Ovary (tissue), 9 donors: ENCODE results near the gene HOXA5. TPM values are rescaled to one million over a fixed set of nuclear protein-coding genes. Genes with fewer than 3 reads are reported as not detected.

Experiments
- DNase-seq, 5 donors: peaks; one replicate each; pipeline ENCODE4 v3.0.0-alpha.2; 2019 to 2020
- H3K27ac ChIP-seq, 2 donors: fragments of 200-600 bp; one replicate each; pipeline versions ENCODE4 v1.5.1 to v1.8.0; 2019 to 2022
- H3K27me3 ChIP-seq: fragments of 200-600 bp; one replicate; pipeline ENCODE4 v1.8.0; 2022
- H3K36me3 ChIP-seq: fragments of 200-600 bp; sonication (generic); one replicate; pipeline ENCODE4 v1.5.1; 2019
- H3K4me1 ChIP-seq: one replicate; pipeline ENCODE4 v1.8.1; 2013; ENCODE audit warnings: mild to moderate bottlenecking, moderate library complexity; ENCODE audit not compliant: insufficient read depth
- H3K4me3 ChIP-seq: fragments of 200-600 bp; sonication (generic); one replicate; pipeline ENCODE4 v1.5.1; 2017
- H3K9me3 ChIP-seq, 2 donors: fragments of 200-600 bp in 1 of 2; sonication (generic) in 1 of 2; one replicate each; pipeline versions ENCODE4 v1.5.1 to v1.8.1; 2013 to 2019; ENCODE audit warnings: mild to moderate bottlenecking in 1 of 2, moderate library complexity in 1 of 2
- CTCF ChIP-seq, 3 donors: fragments of 450-650 bp in 2 of 3; fragments of 200-600 bp in 1 of 3; IDR thresholded peaks; one replicate each; pipeline versions ENCODE4 v1.5.1 to v1.8.0; 2016 to 2022; ENCODE audit warnings: antibody characterized with exemption in 3 of 3, mild to moderate bottlenecking in 1 of 3
- EP300 ChIP-seq: sonication (generic); formaldehyde crosslinking; IDR thresholded peaks from one replicate; pipeline ENCODE4 v1.6.1; 2017; ENCODE audit warnings: antibody characterized with exemption
- POLR2A ChIP-seq: fragments of 450-650 bp; IDR thresholded peaks from one replicate; pipeline ENCODE4 v1.6.1; 2017; ENCODE audit warnings: antibody characterized with exemption, mild to moderate bottlenecking, moderate library complexity
- WGBS, 3 donors: extraction: QIAGEN DNeasy Blood & Tissue Kit in 1 of 3; methylation state at CpG; one replicate each; pipeline versions ENCODE4 v1.1.5 to v1.1.7; 2013 to 2017; 5-methylcytosine and 5-hydroxymethylcytosine counted together
- intact Hi-C, 4 donors: fragments of 100-400 bp; cut with DNase I; formaldehyde crosslinking; loops; one replicate each; pipeline versions ENCODE4 v1.11.0 to v1.15.1; 2022 to 2023
- microRNA counts: library from miRNA; unstranded; fragments of <30 nt; microRNA quantifications from one replicate; lab custom pipeline; 2016
- microRNA-seq, 3 donors: library from miRNA; unstranded; fragments of <30 nt; microRNA quantifications; one replicate each; pipeline versions ENCODE4 to v1.2.0, GENCODE V29; 2019 to 2020
- polyA plus RNA-seq, 2 donors: library from polyadenylated mRNA; stranded (reverse); fragments of 200-250 nt in 1 of 2; fragments of 350-450 nt in 1 of 2; fragmentation: Illumina TruSeq in 1 of 2; extraction: RNeasy Lipid Tissue Mini Kit (QIAGEN cat#74804) in 1 of 2; gene quantifications; one replicate each; pipeline ENCODE4 v1.2.3, GENCODE V29; 2013 to 2014
- small RNA-seq: library from RNA; depleted of rRNA; stranded (forward); fragments of <200 nt; gene quantifications from one replicate; pipeline ENCODE3, GENCODE V24; 2016
- total RNA-seq, 7 donors: library from RNA; depleted of rRNA in 2 of 7; stranded (reverse); fragments of >200 nt in 2 of 7; fragmentation: NEBNext Ultra II Directional in 3 of 7; extraction: Animal tissue kit (Norgen Biotek cat#: 25700) in 3 of 7; gene quantifications; one replicate each; pipeline versions ENCODE4 v1.1.0 to v1.2.4, GENCODE V29; 2016 to 2023
- donor health status: DM: no; HTN: no; CAD: no; lungs with moderate emphysema.
- donor health status: DM: no; HTN: no; CAD: no.
- donor health status: Bipolar disorder and iron deficiency.
- donor health status: DM: yes; HTN: yes; CAD: no.
- donor health status: DM: no; HTN: no; CAD: no.
- donor health status: DM: yes; HTN: yes; CAD: no.

HOXA5 gene
- total and polyA plus RNA-seq, 9 donors = 0.40 to 29.6 (median 1.8) TPM

DNA sequence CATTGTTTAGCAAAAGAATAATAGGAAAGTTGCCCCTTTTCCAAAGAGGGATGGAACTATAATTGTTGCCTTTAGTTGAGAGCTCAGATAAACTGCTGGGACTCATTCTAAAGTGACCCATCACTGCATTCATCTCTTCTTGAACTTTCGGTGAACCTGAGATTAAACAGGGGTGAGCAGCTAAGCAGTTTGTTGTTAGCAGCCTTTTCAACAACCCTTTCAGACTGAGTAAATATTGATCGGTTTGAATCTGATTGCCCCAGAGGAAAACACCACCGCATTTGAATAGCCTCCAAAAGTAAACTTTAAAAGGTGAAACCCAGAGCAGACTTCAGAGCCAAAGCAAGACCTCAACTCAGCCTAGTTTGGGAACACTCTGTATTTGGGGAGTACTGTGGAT, 52.4 kb downstream of the HOXA5 start:
- H3K36me3 ChIP-seq = no peaks in the 10 kb centered on the region
- no peak overlapping the region for H3K4me3 ChIP-seq
- TF ChIP-seq POLR2A = no peak
- TF ChIP-seq EP300 = no peak
- no peak for TF ChIP-seq CTCF (IDR thresholded peaks at IDR 0.05)
- H3K27me3 ChIP-seq = peaks cover 3% of the 10 kb centered on the region
- intact Hi-C loops = no loop called here
- 17 to 32% (median 24%) methylated on average over 3 of the region's 3 CpGs for WGBS, 3 donors
- DNase-seq = no peak
- H3K27ac ChIP-seq = no peak overlapping the region
- peaks cover 2% of the 10 kb centered on the region for H3K4me1 ChIP-seq
- H3K9me3 ChIP-seq = no peaks in the 10 kb centered on the region

MicroRNAs encoded within 50 kb of the gene (microRNA counts, 767-probe panel; counts per million panel counts)
- 530 counts per million, percentile 78 among the panel's probes with 10 or more counts for microRNA hsa-miR-196b-5p (lab: Ali Mortazavi, UCI)

Small RNA genes lying within 50 kb of the gene (microRNA-seq; reads per million reads assigned to microRNA genes)
- gene MIR196B = 48.2 to 186 (median 186) reads per million in 3 donors

Small RNA genes lying within 50 kb of the gene (small RNA-seq; reads per million reads assigned to genes)
- gene AC004080.5 (not detected), gene RF01977 (not detected), gene RF02140 (not detected), gene RF02141 (not detected)

Other genes starting within 250 kb of the HOXA5 start
- gene HOXA1, start 47.7 kb downstream of the HOXA5 start, total RNA-seq = 1 to 10 TPM in 3 of 7 donors, under 1 TPM in 4; 0.23 to 1.5 (median 0.62) TPM
- gene HOXA1, start 47.7 kb downstream of the HOXA5 start, polyA plus RNA-seq = under 1 TPM; 0.45 to 0.88 TPM
- 1 to 10 TPM in 3 of 7 donors, under 1 TPM in 2, not detected in 2; 0.36 to 9.0 (median 1.1) TPM for gene HOXA2, start 41.0 kb downstream of the HOXA5 start, total RNA-seq
- gene HOXA2, start 41.0 kb downstream of the HOXA5 start, polyA plus RNA-seq = 1 to 10 TPM in 1 of 2 donors, under 1 TPM in 1; 0.73 to 1.8 TPM
- gene HOXA4, start 12.9 kb downstream of the HOXA5 start, total RNA-seq = 10 to 100 TPM in 2 of 7 donors, 1 to 10 TPM in 3, under 1 TPM in 2; 0.22 to 34.0 (median 2.3) TPM
- gene HOXA4, start 12.9 kb downstream of the HOXA5 start, polyA plus RNA-seq = 10 to 100 TPM in 1 of 2 donors, 1 to 10 TPM in 1; 6.6 to 12.9 TPM
- 1 to 10 TPM in 3 of 7 donors, under 1 TPM in 4; 0.32 to 4.2 (median 0.43) TPM for gene HOXA6, start 4.1 kb upstream of the HOXA5 start, total RNA-seq
- gene HOXA6, start 4.1 kb upstream of the HOXA5 start, polyA plus RNA-seq = under 1 TPM in 1 of 2 donors, not detected in 1; 0.29 TPM
- 10 to 100 TPM in 2 of 7 donors, 1 to 10 TPM in 3, under 1 TPM in 2; 0.36 to 50.9 (median 1.3) TPM for gene HOXA3, start 8.9 kb upstream of the HOXA5 start, total RNA-seq
- gene HOXA3, start 8.9 kb upstream of the HOXA5 start, polyA plus RNA-seq = 1 to 10 TPM; 2.3 to 3.4 TPM
- gene HOXA7, start 13.0 kb upstream of the HOXA5 start, total RNA-seq = 1 to 10 TPM in 3 of 7 donors, under 1 TPM in 4; 0.23 to 4.5 (median 0.75) TPM
- 1 to 10 TPM in 1 of 2 donors, under 1 TPM in 1; 0.53 to 4.1 TPM for gene HOXA7, start 13.0 kb upstream of the HOXA5 start, polyA plus RNA-seq
- 1 to 10 TPM in 1 of 7 donors, under 1 TPM in 5, not detected in 1; 0.12 to 1.0 (median 0.57) TPM for gene HOXA9, start 21.9 kb upstream of the HOXA5 start, total RNA-seq
- gene HOXA9, start 21.9 kb upstream of the HOXA5 start, polyA plus RNA-seq = 1 to 10 TPM in 1 of 2 donors, under 1 TPM in 1; 0.22 to 2.5 TPM
- 1 to 10 TPM in 3 of 7 donors, under 1 TPM in 3, not detected in 1; 0.25 to 2.0 (median 0.91) TPM for gene HOXA10, start 30.6 kb upstream of the HOXA5 start, total RNA-seq
- 1 to 10 TPM in 1 of 2 donors, under 1 TPM in 1; 0.34 to 2.8 TPM for gene HOXA10, start 30.6 kb upstream of the HOXA5 start, polyA plus RNA-seq
- gene HOXA11, start 41.6 kb upstream of the HOXA5 start, total RNA-seq = 1 to 10 TPM in 3 of 7 donors, under 1 TPM in 1, not detected in 3; 0.23 to 2.0 (median 1.5) TPM
- gene HOXA11, start 41.6 kb upstream of the HOXA5 start, polyA plus RNA-seq = under 1 TPM; 0.11 to 0.65 TPM
- not detected for gene HOXA13, start 56.4 kb upstream of the HOXA5 start, total RNA-seq
- gene HOXA13, start 56.4 kb upstream of the HOXA5 start, polyA plus RNA-seq = under 1 TPM in 1 of 2 donors, not detected in 1; 0.07 TPM
- not detected for gene EVX1, start 99.1 kb upstream of the HOXA5 start, total RNA-seq
- gene EVX1, start 99.1 kb upstream of the HOXA5 start, polyA plus RNA-seq = not detected